Measurements from ENCODE around the gene PSMD6. TPM values are rescaled to one million over a fixed set of nuclear protein-coding genes. Genes with fewer than 3 reads are reported as not detected.

Gene PSMD6
- total and polyA plus RNA-seq, 2 donors (not counting 1 experiment from before 2014, with no cell fraction given), result 79.1 to 89.0 TPM

DNA sequence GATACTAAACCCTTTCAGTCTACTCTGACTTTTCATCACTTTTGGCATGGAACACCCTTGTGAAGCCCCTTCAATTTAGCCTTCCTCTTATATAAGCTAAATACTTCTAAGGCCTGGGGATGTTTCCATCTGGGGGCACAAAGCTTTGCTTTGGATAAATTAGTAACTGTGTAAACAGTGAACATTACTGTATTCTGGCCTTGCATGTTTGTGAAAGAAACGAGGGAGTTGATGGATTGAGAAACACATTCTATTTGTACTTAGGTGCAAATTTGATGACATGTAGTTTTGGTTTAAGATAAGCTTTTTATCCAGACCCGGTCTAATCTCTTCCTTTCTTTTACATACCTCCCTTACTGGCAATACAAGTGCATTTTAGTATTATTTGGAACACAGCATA lies 19.7 kb downstream of the PSMD6 start:
- H3K4me2 ChIP-seq (ENCODE audit: extremely low read depth, insufficient read depth, low read length), result no peak overlapping the region
- H3K27ac ChIP-seq (ENCODE audit: insufficient read depth, low read length), result no peak overlapping the region
- H3K4me3 ChIP-seq (replicated peaks in 1 of 4; ENCODE audit: control extremely low read depth in 1 of 4, insufficient read depth in 1 of 4, low read depth in 3 of 4, low read length in 4 of 4), result no peak overlapping the region
- TF ChIP-seq EZH2 (IDR thresholded peaks at IDR 0.05; ENCODE audit: low read length, missing control alignments), result no peak
- TF ChIP-seq, protein P1, sequence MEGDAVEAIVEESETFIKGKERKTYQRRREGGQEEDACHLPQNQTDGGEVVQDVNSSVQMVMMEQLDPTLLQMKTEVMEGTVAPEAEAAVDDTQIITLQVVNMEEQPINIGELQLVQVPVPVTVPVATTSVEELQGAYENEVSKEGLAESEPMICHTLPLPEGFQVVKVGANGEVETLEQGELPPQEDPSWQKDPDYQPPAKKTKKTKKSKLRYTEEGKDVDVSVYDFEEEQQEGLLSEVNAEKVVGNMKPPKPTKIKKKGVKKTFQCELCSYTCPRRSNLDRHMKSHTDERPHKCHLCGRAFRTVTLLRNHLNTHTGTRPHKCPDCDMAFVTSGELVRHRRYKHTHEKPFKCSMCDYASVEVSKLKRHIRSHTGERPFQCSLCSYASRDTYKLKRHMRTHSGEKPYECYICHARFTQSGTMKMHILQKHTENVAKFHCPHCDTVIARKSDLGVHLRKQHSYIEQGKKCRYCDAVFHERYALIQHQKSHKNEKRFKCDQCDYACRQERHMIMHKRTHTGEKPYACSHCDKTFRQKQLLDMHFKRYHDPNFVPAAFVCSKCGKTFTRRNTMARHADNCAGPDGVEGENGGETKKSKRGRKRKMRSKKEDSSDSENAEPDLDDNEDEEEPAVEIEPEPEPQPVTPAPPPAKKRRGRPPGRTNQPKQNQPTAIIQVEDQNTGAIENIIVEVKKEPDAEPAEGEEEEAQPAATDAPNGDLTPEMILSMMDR (conservative IDR thresholded peaks at IDR 0.05 in 1 of 2, IDR thresholded peaks at IDR 0.05 in 1 of 2; ENCODE audit: low read depth in 1 of 2, low read length in 2 of 2), result no peak
- no peaks in the 10 kb centered on the region for H3K4me1 ChIP-seq (ENCODE audit: control insufficient read depth, extremely low read depth, insufficient read depth, low read length)
- H3K9me3 ChIP-seq (ENCODE audit: control insufficient read depth, insufficient read depth, low read depth, low read length), result no peaks in the 10 kb centered on the region
- H3K79me2 ChIP-seq (ENCODE audit: control insufficient read depth, insufficient read depth, low read length), result no peaks in the 10 kb centered on the region
- no peaks in the 10 kb centered on the region for H4K20me1 ChIP-seq (ENCODE audit: control insufficient read depth, extremely low read depth, insufficient read depth, low read length)
- no peak overlapping the region for H2AFZ ChIP-seq (ENCODE audit: low read length)
- H3K27me3 ChIP-seq (ENCODE audit: control insufficient read depth, insufficient read depth, low read length), result no peaks in the 10 kb centered on the region
- DNase-seq (ENCODE audit: low read depth in 2 of 2), result no peak
- no peak overlapping the region for H3K9ac ChIP-seq (ENCODE audit: insufficient read depth, low read length)
- H3K36me3 ChIP-seq (ENCODE audit: control insufficient read depth, insufficient read depth, low read length), result peaks cover 9% of the 10 kb centered on the region

DNA sequence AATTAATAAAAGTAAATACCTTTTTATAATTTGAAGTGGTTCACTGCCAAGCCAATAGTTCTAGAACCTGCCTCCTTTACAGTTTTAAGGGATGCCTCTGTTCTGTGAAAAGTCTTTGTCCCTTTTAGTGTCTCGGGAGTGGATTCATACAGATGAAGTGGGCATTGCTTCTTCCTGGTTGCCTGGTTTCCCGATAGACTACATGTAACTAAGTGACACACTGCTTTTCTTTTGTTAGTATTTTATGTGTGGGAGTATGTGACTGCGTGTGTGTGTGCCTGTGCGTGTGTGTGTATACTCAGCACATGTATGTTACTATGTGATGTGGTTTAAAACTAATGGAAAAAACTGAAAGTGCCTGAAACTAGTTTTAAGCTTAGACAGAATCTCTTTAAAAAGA lies 21.1 kb downstream of the PSMD6 start:
- H3K4me2 ChIP-seq (ENCODE audit: extremely low read depth, insufficient read depth, low read length), result no peak overlapping the region
- H3K36me3 ChIP-seq (ENCODE audit: control insufficient read depth, insufficient read depth, low read length), result peaks cover 8% of the 10 kb centered on the region
- no peak for TF ChIP-seq EZH2 (IDR thresholded peaks at IDR 0.05; ENCODE audit: low read length, missing control alignments)
- TF ChIP-seq, protein P1 (conservative IDR thresholded peaks at IDR 0.05 in 1 of 2, IDR thresholded peaks at IDR 0.05 in 1 of 2; ENCODE audit: low read depth in 1 of 2, low read length in 2 of 2), result no peak
- H3K27ac ChIP-seq (ENCODE audit: insufficient read depth, low read length), result no peak overlapping the region
- no peak overlapping the region for H3K4me3 ChIP-seq (replicated peaks in 1 of 4; ENCODE audit: control extremely low read depth in 1 of 4, insufficient read depth in 1 of 4, low read depth in 3 of 4, low read length in 4 of 4)
- H4K20me1 ChIP-seq (ENCODE audit: control insufficient read depth, extremely low read depth, insufficient read depth, low read length), result no peaks in the 10 kb centered on the region
- H3K27me3 ChIP-seq (ENCODE audit: control insufficient read depth, insufficient read depth, low read length), result no peaks in the 10 kb centered on the region
- no peak for DNase-seq (ENCODE audit: low read depth in 2 of 2)
- no peak overlapping the region for H3K9ac ChIP-seq (ENCODE audit: insufficient read depth, low read length)
- no peaks in the 10 kb centered on the region for H3K4me1 ChIP-seq (ENCODE audit: control insufficient read depth, extremely low read depth, insufficient read depth, low read length)
- H3K9me3 ChIP-seq (ENCODE audit: control insufficient read depth, insufficient read depth, low read depth, low read length), result no peaks in the 10 kb centered on the region
- H2AFZ ChIP-seq (ENCODE audit: low read length), result no peak overlapping the region
- H3K79me2 ChIP-seq (ENCODE audit: control insufficient read depth, insufficient read depth, low read length), result no peaks in the 10 kb centered on the region

DNA sequence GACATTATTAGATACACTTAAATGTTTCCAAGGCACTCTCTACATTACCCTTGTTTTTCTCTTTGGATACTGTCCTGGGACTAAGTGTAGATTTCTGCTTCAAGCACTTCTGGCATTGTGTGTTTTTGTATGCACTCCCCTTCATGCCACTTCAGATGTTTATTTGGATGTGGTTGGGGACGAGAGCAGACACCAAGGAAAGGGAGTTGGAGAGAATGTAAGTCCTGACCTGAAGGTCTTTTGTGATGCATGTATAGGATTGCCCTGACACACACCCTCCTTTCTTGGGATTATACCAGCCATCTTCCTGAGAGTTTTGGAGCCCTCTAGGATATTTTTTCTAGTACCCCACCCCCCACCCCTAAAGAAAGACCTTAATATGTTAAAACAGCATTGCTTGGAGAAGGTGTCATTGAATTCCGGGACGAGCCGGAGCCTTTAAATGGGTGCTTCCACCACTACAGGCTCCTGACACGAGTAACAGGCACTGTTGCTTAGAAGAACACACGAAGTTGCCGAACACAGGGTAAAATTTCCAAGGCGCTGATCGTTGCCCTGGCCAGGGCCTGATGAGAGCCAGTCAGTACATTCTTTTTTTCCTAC lies 22.7 kb downstream of the PSMD6 start:
- H3K27ac ChIP-seq (ENCODE audit: insufficient read depth, low read length), result no peak overlapping the region
- peak in 1 of 2 donors; percentile 29 for DNase-seq (ENCODE audit: low read depth in 2 of 2)
- H4K20me1 ChIP-seq (ENCODE audit: control insufficient read depth, extremely low read depth, insufficient read depth, low read length), result no peaks in the 10 kb centered on the region
- no peak overlapping the region for H3K4me2 ChIP-seq (ENCODE audit: extremely low read depth, insufficient read depth, low read length)
- TF ChIP-seq, protein P1 (conservative IDR thresholded peaks at IDR 0.05 in 1 of 2, IDR thresholded peaks at IDR 0.05 in 1 of 2; ENCODE audit: low read depth in 1 of 2, low read length in 2 of 2), result no peak
- TF ChIP-seq EZH2 (IDR thresholded peaks at IDR 0.05; ENCODE audit: low read length, missing control alignments), result no peak
- no peaks in the 10 kb centered on the region for H3K79me2 ChIP-seq (ENCODE audit: control insufficient read depth, insufficient read depth, low read length)
- H3K9ac ChIP-seq (ENCODE audit: insufficient read depth, low read length), result no peak overlapping the region
- peaks cover 6% of the 10 kb centered on the region for H3K36me3 ChIP-seq (ENCODE audit: control insufficient read depth, insufficient read depth, low read length)
- no peaks in the 10 kb centered on the region for H3K27me3 ChIP-seq (ENCODE audit: control insufficient read depth, insufficient read depth, low read length)
- no peaks in the 10 kb centered on the region for H3K9me3 ChIP-seq (ENCODE audit: control insufficient read depth, insufficient read depth, low read depth, low read length)
- no peak overlapping the region for H3K4me3 ChIP-seq (replicated peaks in 1 of 4; ENCODE audit: control extremely low read depth in 1 of 4, insufficient read depth in 1 of 4, low read depth in 3 of 4, low read length in 4 of 4)
- no peaks in the 10 kb centered on the region for H3K4me1 ChIP-seq (ENCODE audit: control insufficient read depth, extremely low read depth, insufficient read depth, low read length)
- no peak overlapping the region for H2AFZ ChIP-seq (ENCODE audit: low read length)
